Calu3 (cell line): ENCODE measurements around the gene SH3PXD2B. TPM values are rescaled to one million over a fixed set of nuclear protein-coding genes. Genes with fewer than 3 reads are reported as not detected.

Source experiments
- BruUV-seq: library from RNA; stranded (reverse); fragments of 400-500 nt; replicated peaks from 2 replicates; lab custom pipeline; 2021; lab: Mats Ljungman, UMichigan
- CTCF ChIA-PET: fragments of 300-600 bp; sonication (Branson Sonifier 250); formaldehyde crosslinking; loops from one replicate; lab custom pipeline; 2022; ENCODE audit warnings: antibody characterized with exemption; lab: Charles Lee
- DNase-seq: peaks from one replicate; pipeline ENCODE4 v3.0.0; 2022
- H3K27ac Mint-ChIP-seq: one replicate; pipeline ENCODE4 v1.8.0; 2022; ENCODE audit warnings: mixed read lengths; ENCODE audit not compliant: unreplicated experiment
- H3K27me3 Mint-ChIP-seq: one replicate; pipeline ENCODE4 v1.8.0; 2022; ENCODE audit warnings: mixed read lengths; ENCODE audit not compliant: unreplicated experiment
- H3K36me3 Mint-ChIP-seq: one replicate; pipeline ENCODE4 v1.8.0; 2022; ENCODE audit warnings: mild to moderate bottlenecking, moderate library complexity, mixed read lengths; ENCODE audit not compliant: insufficient read depth, unreplicated experiment
- H3K4me1 Mint-ChIP-seq: one replicate; pipeline ENCODE4 v1.8.0; 2022; ENCODE audit warnings: mild to moderate bottlenecking, low read depth, mixed read lengths; ENCODE audit not compliant: unreplicated experiment
- H3K4me3 Mint-ChIP-seq: one replicate; pipeline ENCODE4 v1.8.0; 2022; ENCODE audit warnings: mild to moderate bottlenecking, low read depth, moderate library complexity, mixed read lengths; ENCODE audit not compliant: unreplicated experiment
- H3K9me3 Mint-ChIP-seq: one replicate; pipeline ENCODE4 v1.8.0; 2022; ENCODE audit warnings: low read depth, mixed read lengths; ENCODE audit not compliant: unreplicated experiment
- CTCF ChIP-seq: fragments of 200-600 bp; IDR thresholded peaks from one replicate; pipeline ENCODE4 v1.8.0; 2022; ENCODE audit warnings: antibody characterized with exemption; ENCODE audit not compliant: unreplicated experiment
- intact Hi-C: fragments of 100-400 bp; cut with micrococcal nuclease; formaldehyde crosslinking; loops from one replicate; pipeline ENCODE4 v1.10.0; 2022; ENCODE audit not compliant: unreplicated experiment
- total RNA-seq: library from RNA; stranded (reverse); gene quantifications from 2 replicates; pipeline ENCODE4 v1.2.3, GENCODE V29; 2022

SH3PXD2B gene
- total RNA-seq, 1 experiment from 2014 or later, result 25.6 TPM

GRCh38 chr5:172345881-172346280 lies 108.4 kb downstream of the SH3PXD2B start:
- Mint-ChIP-seq H3K9me3 (no peaks in the 10 kb centered on the region), H3K4me3 (no peak overlapping the region), H3K4me1 (peaks cover 16% of the 10 kb centered on the region), H3K36me3 (peaks cover 32% of the 10 kb centered on the region), H3K27ac (no peak overlapping the region), H3K27me3 (no peaks in the 10 kb centered on the region)
- no TSS peak for BruUV-seq
- intact Hi-C loops, result no loop called here
- TF ChIP-seq CTCF, result no peak
- CTCF ChIA-PET, result no interaction called here
- no peak for DNase-seq

GRCh38 chr5:172344855-172345409 lies 109.4 kb downstream of the SH3PXD2B start:
- no TSS peak for BruUV-seq
- Mint-ChIP-seq H3K36me3 (peaks cover 28% of the 10 kb centered on the region), H3K27ac (no peak overlapping the region), H3K27me3 (no peaks in the 10 kb centered on the region), H3K4me3 (no peak overlapping the region), H3K4me1 (peaks cover 16% of the 10 kb centered on the region), H3K9me3 (no peaks in the 10 kb centered on the region)
- intact Hi-C loops, result no loop called here
- no peak for TF ChIP-seq CTCF
- no peak for DNase-seq
- CTCF ChIA-PET, result no interaction called here

GRCh38 chr5:172343741-172344140 lies 110.6 kb downstream of the SH3PXD2B start:
- TF ChIP-seq CTCF, result no peak
- no peak for DNase-seq
- Mint-ChIP-seq H3K9me3 (no peaks in the 10 kb centered on the region), H3K27me3 (no peaks in the 10 kb centered on the region), H3K36me3 (peaks cover 17% of the 10 kb centered on the region), H3K4me1 (peaks cover 16% of the 10 kb centered on the region), H3K27ac (no peak overlapping the region), H3K4me3 (no peak overlapping the region)
- BruUV-seq, result no TSS peak
- CTCF ChIA-PET, result interaction anchor here (0.7 kb wide), 1 partner anchor 284 kb away, joined by 3 read pairs; no protein-coding TSS in a partner anchor
- intact Hi-C loops, result no loop called here

GRCh38 chr5:172342918-172343317 lies 111.4 kb downstream of the SH3PXD2B start:
- BruUV-seq, result no TSS peak
- no peak for DNase-seq
- Mint-ChIP-seq H3K4me3 (no peak overlapping the region), H3K4me1 (peaks cover 16% of the 10 kb centered on the region), H3K27me3 (no peaks in the 10 kb centered on the region), H3K9me3 (no peaks in the 10 kb centered on the region), H3K36me3 (peaks cover 23% of the 10 kb centered on the region), H3K27ac (no peak overlapping the region)
- no peak for TF ChIP-seq CTCF
- intact Hi-C loops, result no loop called here
- CTCF ChIA-PET, result no interaction called here
